Measurements from ENCODE around the gene CYP2W1.
A peak's percentile ranks its signal among the peaks of the same experiment; 100 is the strongest.

The CYP2W1 gene

DNA sequence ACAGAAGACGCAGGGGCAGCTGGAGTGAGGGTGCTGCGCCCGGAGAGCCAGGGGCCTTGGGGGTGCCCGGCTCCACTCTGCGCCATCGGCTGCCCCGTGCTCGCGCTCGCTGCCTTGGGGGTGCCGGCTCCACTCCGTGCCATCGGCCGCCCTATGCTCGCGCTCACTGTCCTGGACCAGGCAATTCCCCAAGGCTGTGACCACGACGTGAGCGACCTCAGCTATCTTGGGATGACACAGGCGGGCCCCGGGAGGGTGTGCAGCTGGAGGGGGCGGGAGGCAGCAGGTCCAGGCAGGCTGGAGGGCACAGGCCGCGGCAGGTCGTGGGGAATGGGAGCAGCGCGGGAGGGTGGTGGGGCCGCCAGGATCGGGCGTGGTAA lies 29.7 kb downstream of the CYP2W1 start:
- CTCF ChIA-PET = interaction anchor here (1.0 to 2.8 kb wide), 5 partner anchors 10 to 107 kb away, joined by 3 to 6 read pairs (median 6); partner anchors contain the start of gene GPR146
- 92% methylated on average over 27 of the region's 30 CpGs for WGBS (ENCODE audit: insufficient coverage)
- H3K27ac ChIP-seq (ENCODE audit: insufficient read depth in 1 of 2, low read depth in 1 of 2, low read length in 2 of 2, poor library complexity in 1 of 2, severe bottlenecking in 2 of 2) = no peak overlapping the region
- H3K9me3 ChIP-seq (ENCODE audit: control extremely low read depth in 1 of 5, control insufficient read depth in 4 of 5, insufficient read depth in 2 of 5, low read depth in 1 of 5, low read length in 4 of 5) = no peaks in the 10 kb centered on the region
- no peak for DNase-seq
- no peaks in the 10 kb centered on the region for H3K27me3 ChIP-seq (replicated peaks in 2 of 5; ENCODE audit: control insufficient read depth in 4 of 5, insufficient read depth in 5 of 5, low read length in 4 of 5)
- H3K4me3 ChIP-seq (ENCODE audit: control insufficient read depth in 1 of 7, extremely low read depth in 1 of 7, insufficient read depth in 4 of 7, low read depth in 2 of 7, low read length in 6 of 7) = peak overlapping the region in 1 of 7 experiments; percentile 19
- POLR2A ChIA-PET = interaction anchor here (0.7 kb wide), 1 partner anchor 22 kb away, joined by 3 read pairs; no protein-coding TSS in a partner anchor
- H3K36me3 ChIP-seq (ENCODE audit: control insufficient read depth in 4 of 4, insufficient read depth in 4 of 4, low read length in 3 of 4) = peaks cover 0 to 17% (median 7%) of the 10 kb centered on the region in 4 experiments
- peaks cover 0 to 34% (median 25%) of the 10 kb centered on the region in 4 experiments for H3K4me1 ChIP-seq (ENCODE audit: control extremely low read depth in 1 of 4, control insufficient read depth in 4 of 4, insufficient read depth in 4 of 4, low read length in 3 of 4)

- H3K27me3 ChIP-seq (replicated peaks in 2 of 5; ENCODE audit: control insufficient read depth in 4 of 5, insufficient read depth in 5 of 5, low read length in 4 of 5) = no peaks in the 10 kb centered on the region
- peaks cover 0 to 15% (median 7%) of the 10 kb centered on the region in 4 experiments for H3K36me3 ChIP-seq (ENCODE audit: control insufficient read depth in 4 of 4, insufficient read depth in 4 of 4, low read length in 3 of 4)
- CTCF ChIA-PET = interaction anchor here (2.8 kb wide), 1 partner anchor 21 kb away, joined by 6 read pairs; no protein-coding TSS in a partner anchor
- no peak overlapping the region for H3K4me3 ChIP-seq (ENCODE audit: control insufficient read depth in 1 of 7, extremely low read depth in 1 of 7, insufficient read depth in 4 of 7, low read depth in 2 of 7, low read length in 6 of 7)
- WGBS (ENCODE audit: insufficient coverage) = 96% methylated on average over 10 of the region's 11 CpGs
- DNase-seq = no peak
- POLR2A ChIA-PET = no interaction called here
- no peaks in the 10 kb centered on the region for H3K9me3 ChIP-seq (ENCODE audit: control extremely low read depth in 1 of 5, control insufficient read depth in 4 of 5, insufficient read depth in 2 of 5, low read depth in 1 of 5, low read length in 4 of 5)
- no peak overlapping the region for H3K27ac ChIP-seq (ENCODE audit: insufficient read depth in 1 of 2, low read depth in 1 of 2, low read length in 2 of 2, poor library complexity in 1 of 2, severe bottlenecking in 2 of 2)
- H3K4me1 ChIP-seq (ENCODE audit: control extremely low read depth in 1 of 4, control insufficient read depth in 4 of 4, insufficient read depth in 4 of 4, low read length in 3 of 4) = peaks cover 0 to 34% (median 25%) of the 10 kb centered on the region in 4 experiments
Measured at GRCh38 chr7:1013581-1013980, 30.6 kb downstream of the CYP2W1 start.

DNA sequence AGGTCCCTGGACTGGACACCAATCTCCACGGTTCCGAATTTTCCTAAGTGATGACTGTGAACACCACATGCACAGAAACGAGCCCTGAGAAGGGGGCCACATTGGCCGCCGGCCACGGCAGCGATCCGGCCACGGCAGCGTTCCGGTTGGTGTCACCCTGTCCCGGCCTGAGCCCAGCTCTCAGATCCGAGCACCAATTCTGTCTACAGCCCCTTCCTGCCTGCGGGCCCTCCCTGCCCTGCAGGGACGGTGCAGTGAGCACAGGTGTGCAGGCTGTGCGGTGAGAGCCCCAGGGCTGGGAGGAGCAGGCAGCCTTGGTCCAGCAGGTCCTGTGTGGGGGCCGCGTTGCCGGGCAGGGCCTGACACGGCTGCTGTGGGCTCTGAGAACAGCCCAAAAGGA lies 31.7 kb downstream of the CYP2W1 start:
- Histone ChIP-seq H3K27me3 (replicated peaks in 2 of 5; ENCODE audit: control insufficient read depth in 4 of 5, insufficient read depth in 5 of 5, low read length in 4 of 5) (no peaks in the 10 kb centered on the region), H3K27ac (ENCODE audit: insufficient read depth in 1 of 2, low read depth in 1 of 2, low read length in 2 of 2, poor library complexity in 1 of 2, severe bottlenecking in 2 of 2) (no peak overlapping the region), H3K4me1 (ENCODE audit: control extremely low read depth in 1 of 4, control insufficient read depth in 4 of 4, insufficient read depth in 4 of 4, low read length in 3 of 4) (peaks cover 0 to 34% (median 25%) of the 10 kb centered on the region in 4 experiments), H3K9me3 (ENCODE audit: control extremely low read depth in 1 of 5, control insufficient read depth in 4 of 5, insufficient read depth in 2 of 5, low read depth in 1 of 5, low read length in 4 of 5) (no peaks in the 10 kb centered on the region), H3K36me3 (ENCODE audit: control insufficient read depth in 4 of 4, insufficient read depth in 4 of 4, low read length in 3 of 4) (peaks cover 0 to 12% (median under 1%) of the 10 kb centered on the region in 4 experiments), H3K4me3 (ENCODE audit: control insufficient read depth in 1 of 7, extremely low read depth in 1 of 7, insufficient read depth in 4 of 7, low read depth in 2 of 7, low read length in 6 of 7) (no peak overlapping the region)
- ChIA-PET CTCF (interaction anchor here (1.6 kb wide), 1 partner anchor 19 kb away, joined by 6 read pairs; no protein-coding TSS in a partner anchor), POLR2A (no interaction called here)
- WGBS (ENCODE audit: insufficient coverage) = 97% methylated on average over 20 of the region's 20 CpGs
- DNase-seq = no peak

DNA sequence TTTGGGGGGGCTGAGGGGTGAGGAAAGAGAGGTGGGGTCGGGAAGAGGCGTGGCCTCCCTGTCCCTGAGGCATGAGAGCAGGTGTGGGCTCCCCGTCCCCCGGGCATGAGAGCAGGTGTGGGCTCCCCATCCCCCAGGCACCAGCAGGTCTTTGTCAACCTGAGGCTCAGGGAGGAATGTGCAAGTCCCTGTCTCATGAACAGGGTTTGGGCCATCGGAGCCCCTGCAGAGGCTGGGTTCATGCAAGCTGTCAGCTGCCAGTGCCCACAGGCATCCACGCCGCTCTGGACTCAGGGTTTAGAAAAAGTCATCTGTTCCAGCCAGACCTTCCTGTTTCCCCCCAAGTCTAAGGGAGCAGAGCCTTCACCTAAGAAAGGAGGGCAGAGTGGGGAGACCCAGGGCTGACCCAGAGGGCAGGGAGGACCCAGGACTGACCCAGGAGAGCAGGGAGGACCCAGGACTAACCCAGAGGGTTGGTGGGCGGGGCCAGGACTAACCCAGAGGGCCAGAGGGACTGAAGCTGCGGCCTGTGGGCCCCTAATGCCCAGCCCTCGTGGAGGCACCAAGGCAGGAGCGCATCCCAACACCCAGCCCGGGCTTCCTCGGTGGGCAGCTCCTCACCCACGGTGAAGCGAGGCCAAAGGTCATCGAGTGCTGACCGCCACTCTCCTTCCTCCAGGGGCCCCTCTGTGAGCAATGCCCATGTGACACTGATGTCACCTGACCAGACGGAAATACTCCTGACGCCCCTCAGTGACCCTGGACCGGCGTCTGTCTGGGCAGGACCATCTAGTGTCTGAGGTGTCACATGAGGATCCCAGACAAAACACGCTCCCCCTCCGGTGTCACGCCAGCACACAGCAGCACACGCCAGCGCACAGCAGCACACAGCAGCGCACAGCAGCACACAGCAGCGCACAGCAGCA lies 32.5 kb downstream of the CYP2W1 start:
- peaks cover 0 to 34% (median 25%) of the 10 kb centered on the region in 4 experiments for H3K4me1 ChIP-seq (ENCODE audit: control extremely low read depth in 1 of 4, control insufficient read depth in 4 of 4, insufficient read depth in 4 of 4, low read length in 3 of 4)
- CTCF ChIA-PET = interaction anchor here (1.0 to 1.6 kb wide), 2 partner anchors 20 to 22 kb away, joined by 4 to 6 read pairs; no protein-coding TSS in a partner anchor
- H3K27me3 ChIP-seq (replicated peaks in 2 of 5; ENCODE audit: control insufficient read depth in 4 of 5, insufficient read depth in 5 of 5, low read length in 4 of 5) = no peaks in the 10 kb centered on the region
- peak in 1 of 3 donors; percentile 21 for DNase-seq
- peaks cover 0 to 10% (median 2%) of the 10 kb centered on the region in 4 experiments for H3K36me3 ChIP-seq (ENCODE audit: control insufficient read depth in 4 of 4, insufficient read depth in 4 of 4, low read length in 3 of 4)
- POLR2A ChIA-PET = no interaction called here
- peaks cover 0 to 2% (median 0%) of the 10 kb centered on the region in 5 experiments for H3K9me3 ChIP-seq (ENCODE audit: control extremely low read depth in 1 of 5, control insufficient read depth in 4 of 5, insufficient read depth in 2 of 5, low read depth in 1 of 5, low read length in 4 of 5)
- WGBS (ENCODE audit: insufficient coverage) = 89% methylated on average over 27 of the region's 28 CpGs
- no peak overlapping the region for H3K4me3 ChIP-seq (ENCODE audit: control insufficient read depth in 1 of 7, extremely low read depth in 1 of 7, insufficient read depth in 4 of 7, low read depth in 2 of 7, low read length in 6 of 7)
- H3K27ac ChIP-seq (ENCODE audit: insufficient read depth in 1 of 2, low read depth in 1 of 2, low read length in 2 of 2, poor library complexity in 1 of 2, severe bottlenecking in 2 of 2) = no peak overlapping the region

- Histone ChIP-seq H3K4me1 (ENCODE audit: control extremely low read depth in 1 of 4, control insufficient read depth in 4 of 4, insufficient read depth in 4 of 4, low read length in 3 of 4) (peaks cover 0 to 27% (median 21%) of the 10 kb centered on the region in 4 experiments), H3K36me3 (ENCODE audit: control insufficient read depth in 4 of 4, insufficient read depth in 4 of 4, low read length in 3 of 4) (peaks cover 0 to 20% (median 10%) of the 10 kb centered on the region in 4 experiments), H3K27ac (ENCODE audit: insufficient read depth in 1 of 2, low read depth in 1 of 2, low read length in 2 of 2, poor library complexity in 1 of 2, severe bottlenecking in 2 of 2) (no peak overlapping the region), H3K4me3 (ENCODE audit: control insufficient read depth in 1 of 7, extremely low read depth in 1 of 7, insufficient read depth in 4 of 7, low read depth in 2 of 7, low read length in 6 of 7) (no peak overlapping the region), H3K27me3 (replicated peaks in 2 of 5; ENCODE audit: control insufficient read depth in 4 of 5, insufficient read depth in 5 of 5, low read length in 4 of 5) (no peaks in the 10 kb centered on the region), H3K9me3 (ENCODE audit: control extremely low read depth in 1 of 5, control insufficient read depth in 4 of 5, insufficient read depth in 2 of 5, low read depth in 1 of 5, low read length in 4 of 5) (peaks cover 0 to 13% (median 11%) of the 10 kb centered on the region in 5 experiments)
- CTCF ChIA-PET = no interaction called here
- POLR2A ChIA-PET = no interaction called here
- no peak for DNase-seq
- 97% methylated on average over 34 of the region's 51 CpGs for WGBS (ENCODE audit: insufficient coverage)
Measured at GRCh38 chr7:1016577-1017531, 33.9 kb downstream of the CYP2W1 start.

GRCh38 chr7:1017586-1018333 lies 34.8 kb downstream of the CYP2W1 start:
- peaks cover 0 to 18% (median 11%) of the 10 kb centered on the region in 4 experiments for H3K4me1 ChIP-seq (ENCODE audit: control extremely low read depth in 1 of 4, control insufficient read depth in 4 of 4, insufficient read depth in 4 of 4, low read length in 3 of 4)
- WGBS (ENCODE audit: insufficient coverage) = 98% methylated on average over 25 of the region's 34 CpGs
- H3K4me3 ChIP-seq (ENCODE audit: control insufficient read depth in 1 of 7, extremely low read depth in 1 of 7, insufficient read depth in 4 of 7, low read depth in 2 of 7, low read length in 6 of 7) = no peak overlapping the region
- CTCF ChIA-PET = interaction anchor here (0.9 kb wide), 1 partner anchor 48 kb away, joined by 6 read pairs; no protein-coding TSS in a partner anchor
- no peaks in the 10 kb centered on the region for H3K27me3 ChIP-seq (replicated peaks in 2 of 5; ENCODE audit: control insufficient read depth in 4 of 5, insufficient read depth in 5 of 5, low read length in 4 of 5)
- POLR2A ChIA-PET = no interaction called here
- peaks cover 0 to 28% (median 11%) of the 10 kb centered on the region in 4 experiments for H3K36me3 ChIP-seq (ENCODE audit: control insufficient read depth in 4 of 4, insufficient read depth in 4 of 4, low read length in 3 of 4)
- peaks cover 0 to 18% (median 12%) of the 10 kb centered on the region in 5 experiments for H3K9me3 ChIP-seq (ENCODE audit: control extremely low read depth in 1 of 5, control insufficient read depth in 4 of 5, insufficient read depth in 2 of 5, low read depth in 1 of 5, low read length in 4 of 5)
- no peak for DNase-seq
- no peak overlapping the region for H3K27ac ChIP-seq (ENCODE audit: insufficient read depth in 1 of 2, low read depth in 1 of 2, low read length in 2 of 2, poor library complexity in 1 of 2, severe bottlenecking in 2 of 2)
